Panc1 (cell line): ENCODE data around the gene MTHFD1L.

Experiments
- POLR2AphosphoS5 ChIP-seq: IDR thresholded peaks from 2 replicates; pipeline ENCODE4 v1.6.1; 2012; ENCODE audit warnings: mild to moderate bottlenecking, low read depth, low read length, moderate library complexity
- TF ChIP-seq, protein P1 (sequence below): fragments of 450-650 bp; IDR thresholded peaks from 2 replicates; pipeline ENCODE4 v1.5.1; 2017; ENCODE audit warnings: mild to moderate bottlenecking

- TF ChIP-seq, protein P1, sequence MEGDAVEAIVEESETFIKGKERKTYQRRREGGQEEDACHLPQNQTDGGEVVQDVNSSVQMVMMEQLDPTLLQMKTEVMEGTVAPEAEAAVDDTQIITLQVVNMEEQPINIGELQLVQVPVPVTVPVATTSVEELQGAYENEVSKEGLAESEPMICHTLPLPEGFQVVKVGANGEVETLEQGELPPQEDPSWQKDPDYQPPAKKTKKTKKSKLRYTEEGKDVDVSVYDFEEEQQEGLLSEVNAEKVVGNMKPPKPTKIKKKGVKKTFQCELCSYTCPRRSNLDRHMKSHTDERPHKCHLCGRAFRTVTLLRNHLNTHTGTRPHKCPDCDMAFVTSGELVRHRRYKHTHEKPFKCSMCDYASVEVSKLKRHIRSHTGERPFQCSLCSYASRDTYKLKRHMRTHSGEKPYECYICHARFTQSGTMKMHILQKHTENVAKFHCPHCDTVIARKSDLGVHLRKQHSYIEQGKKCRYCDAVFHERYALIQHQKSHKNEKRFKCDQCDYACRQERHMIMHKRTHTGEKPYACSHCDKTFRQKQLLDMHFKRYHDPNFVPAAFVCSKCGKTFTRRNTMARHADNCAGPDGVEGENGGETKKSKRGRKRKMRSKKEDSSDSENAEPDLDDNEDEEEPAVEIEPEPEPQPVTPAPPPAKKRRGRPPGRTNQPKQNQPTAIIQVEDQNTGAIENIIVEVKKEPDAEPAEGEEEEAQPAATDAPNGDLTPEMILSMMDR = no peak
- no peak for TF ChIP-seq POLR2AphosphoS5
These were observed 228.2 kb downstream of the MTHFD1L start for GRCh38 chr6:151093706-151094105.
